WTC11 (cell line): Measurements from ENCODE around the gene MAMSTR. TPM values are rescaled to one million over a fixed set of nuclear protein-coding genes. Genes with fewer than 3 reads are reported as not detected.

Source experiments
- ATAC-seq: fragments of 200-7000 bp; cut with Tn5 transposase; 2 replicates; pipeline ENCODE4 v1.10.0; 2021; ENCODE audit warnings: mild to moderate bottlenecking, moderate library complexity
- CTCF ChIA-PET: fragments of 300-600 bp; sonication (Branson Sonifier 250); formaldehyde crosslinking; loops from one replicate; lab custom pipeline; 2021; ENCODE audit warnings: antibody characterized with exemption; lab: Charles Lee
- POLR2A ChIA-PET: fragments of 350-600 bp; sonication (Branson Sonifier 250); formaldehyde crosslinking; loops from one replicate; lab custom pipeline; 2021; ENCODE audit warnings: antibody characterized with exemption; lab: Charles Lee
- DNase-seq: peaks from one replicate; pipeline ENCODE4 v3.0.0; 2021; ENCODE audit warnings: low spot score
- H3K27ac Mint-ChIP-seq: 2 replicates; pipeline ENCODE4 v1.8.0; 2021; ENCODE audit warnings: mixed read lengths
- H3K27me3 Mint-ChIP-seq: 2 replicates; pipeline ENCODE4 v1.8.0; 2021; ENCODE audit warnings: low read depth, mild to moderate bottlenecking, moderate library complexity, mixed read lengths
- H3K36me3 Mint-ChIP-seq: 2 replicates; pipeline ENCODE4 v1.8.0; 2021; ENCODE audit warnings: mixed read lengths
- H3K4me1 Mint-ChIP-seq: 2 replicates; pipeline ENCODE4 v1.8.0; 2022; ENCODE audit warnings: mixed read lengths
- H3K4me3 Mint-ChIP-seq: 2 replicates; pipeline ENCODE4 v1.8.0; 2021; ENCODE audit warnings: mild to moderate bottlenecking, moderate library complexity, mixed read lengths
- H3K9me3 Mint-ChIP-seq: 2 replicates; pipeline ENCODE4 v1.8.0; 2021; ENCODE audit warnings: mixed read lengths
- ATF1 ChIP-seq: sonication (generic); formaldehyde crosslinking; IDR thresholded peaks from 2 replicates; pipeline ENCODE4 v1.8.1; 2023; ENCODE audit warnings: mild to moderate bottlenecking, moderate library complexity, missing genetic modification reagents
- EMX1 ChIP-seq: fragments of 250-450 bp; sonication (Bioruptor Pico); IDR thresholded peaks from 2 replicates; pipeline ENCODE4 v1.8.0; 2021; ENCODE audit warnings: mild to moderate bottlenecking
- ETV6 ChIP-seq: sonication (generic); formaldehyde crosslinking; IDR thresholded peaks from 2 replicates; pipeline ENCODE4 v1.8.1; 2022; ENCODE audit warnings: mild to moderate bottlenecking, missing genetic modification reagents
- FOXP1 ChIP-seq: sonication (generic); formaldehyde crosslinking; IDR thresholded peaks from 2 replicates; pipeline ENCODE4 v1.8.0; 2022; ENCODE audit warnings: missing genetic modification reagents, mild to moderate bottlenecking, moderate library complexity, borderline replicate concordance
- GTF2I ChIP-seq: fragments of 250-450 bp; sonication (Bioruptor Pico); conservative IDR thresholded peaks from 2 replicates; pipeline ENCODE4 v1.4.0; 2021; ENCODE audit warnings: mild to moderate bottlenecking
- JAZF1 ChIP-seq: fragments of 250-450 bp; sonication (Bioruptor Pico); IDR thresholded peaks from 2 replicates; pipeline ENCODE4 v1.9.0; 2021; ENCODE audit warnings: moderate library complexity, mild to moderate bottlenecking, inconsistent platforms
- JUN ChIP-seq: sonication (generic); formaldehyde crosslinking; IDR thresholded peaks from 2 replicates; pipeline ENCODE4 v1.8.0; 2023; ENCODE audit warnings: mild to moderate bottlenecking, missing genetic modification reagents
- KAT7 ChIP-seq: sonication (generic); formaldehyde crosslinking; IDR thresholded peaks from 2 replicates; pipeline ENCODE4 v1.8.1; 2023; ENCODE audit warnings: missing genetic modification reagents, mild to moderate bottlenecking, borderline replicate concordance
- MXD4 ChIP-seq: fragments of 250-450 bp; sonication (Bioruptor Pico); IDR thresholded peaks from 2 replicates; pipeline ENCODE4 v1.8.0; 2021; ENCODE audit warnings: mild to moderate bottlenecking, moderate library complexity, borderline replicate concordance
- NFATC4 ChIP-seq: fragments of 250-450 bp; sonication (Bioruptor Pico); IDR thresholded peaks from 2 replicates; pipeline ENCODE4 v1.9.0; 2021; ENCODE audit warnings: mild to moderate bottlenecking
- NR2C2 ChIP-seq: sonication (generic); formaldehyde crosslinking; IDR thresholded peaks from 2 replicates; pipeline ENCODE4 v1.8.0; 2022; ENCODE audit warnings: mild to moderate bottlenecking, missing genetic modification reagents
- PRRX2 ChIP-seq: fragments of 250-450 bp; sonication (Bioruptor Pico); IDR thresholded peaks from 2 replicates; pipeline ENCODE4 v1.8.0; 2021; ENCODE audit warnings: mild to moderate bottlenecking
- SOX15 ChIP-seq: fragments of 250-450 bp; sonication (Bioruptor Pico); IDR thresholded peaks from 2 replicates; pipeline ENCODE4 v1.9.0; 2021; ENCODE audit warnings: mild to moderate bottlenecking
- SP1 ChIP-seq: sonication (generic); formaldehyde crosslinking; conservative IDR thresholded peaks from 2 replicates; pipeline ENCODE4 v1.8.1; 2022; ENCODE audit warnings: missing genetic modification reagents
- TCF7 ChIP-seq: sonication (generic); formaldehyde crosslinking; IDR thresholded peaks from 2 replicates; pipeline ENCODE4 v1.8.0; 2022; ENCODE audit warnings: mild to moderate bottlenecking, low read depth, missing genetic modification reagents, moderate library complexity
- ZNF138 ChIP-seq: sonication (generic); formaldehyde crosslinking; conservative IDR thresholded peaks from 2 replicates; pipeline ENCODE4 v1.8.1; 2022; ENCODE audit warnings: mild to moderate bottlenecking, moderate library complexity, missing genetic modification reagents
- ZNF232 ChIP-seq: sonication (generic); formaldehyde crosslinking; IDR thresholded peaks from 2 replicates; pipeline ENCODE4 v1.8.0; 2022; ENCODE audit warnings: mild to moderate bottlenecking, missing genetic modification reagents
- ZNF263 ChIP-seq: sonication (generic); formaldehyde crosslinking; IDR thresholded peaks from 2 replicates; pipeline ENCODE4 v1.8.1; 2022; ENCODE audit warnings: low read depth, mild to moderate bottlenecking, moderate library complexity, missing genetic modification reagents
- ZNF671 ChIP-seq: fragments of 250-450 bp; sonication (Bioruptor Pico); IDR thresholded peaks from 2 replicates; pipeline ENCODE4 v1.8.0; 2021; ENCODE audit warnings: mild to moderate bottlenecking
- total RNA-seq: library from RNA; stranded (reverse); gene quantifications from 3 replicates; pipeline ENCODE4 v1.2.3, GENCODE V29; 2021
- TF ChIP-seq, protein P1 (sequence below): sonication (generic); formaldehyde crosslinking; IDR thresholded peaks from 2 replicates; pipeline ENCODE4 v1.8.1; 2023; ENCODE audit warnings: mild to moderate bottlenecking, missing genetic modification reagents
- TF ChIP-seq, protein P2 (sequence below): fragments of 250-450 bp; sonication (Bioruptor Pico); IDR thresholded peaks from 2 replicates; pipeline ENCODE4 v1.9.0; 2021; ENCODE audit warnings: mild to moderate bottlenecking
- TF ChIP-seq, protein P3 (sequence below): sonication (generic); formaldehyde crosslinking; IDR thresholded peaks from 2 replicates; pipeline ENCODE4 v1.8.1; 2022; ENCODE audit warnings: mild to moderate bottlenecking, missing genetic modification reagents, moderate library complexity, borderline replicate concordance
- TF ChIP-seq, protein P4 (sequence below): sonication (generic); formaldehyde crosslinking; IDR thresholded peaks from 2 replicates; pipeline ENCODE4 v1.8.0; 2022; ENCODE audit warnings: mild to moderate bottlenecking, missing genetic modification reagents
- TF ChIP-seq, protein P5 (sequence below): fragments of 250-450 bp; sonication (Bioruptor Pico); IDR thresholded peaks from 2 replicates; pipeline ENCODE4 v2.1.2; 2022; ENCODE audit warnings: mild to moderate bottlenecking, moderate library complexity
- TF ChIP-seq, protein P6 (sequence below): sonication (generic); formaldehyde crosslinking; IDR thresholded peaks from 2 replicates; pipeline ENCODE4 v1.8.0; 2023; ENCODE audit warnings: missing genetic modification reagents
- TF ChIP-seq, protein P7 (sequence below): fragments of 250-450 bp; sonication (Bioruptor Pico); IDR thresholded peaks from 2 replicates; pipeline ENCODE4 v1.9.0; 2021; ENCODE audit warnings: mild to moderate bottlenecking, borderline replicate concordance
- TF ChIP-seq, protein P8 (sequence below): sonication (generic); formaldehyde crosslinking; conservative IDR thresholded peaks from 2 replicates; pipeline ENCODE4 v1.8.1; 2022; ENCODE audit warnings: mild to moderate bottlenecking, missing genetic modification reagents

Gene MAMSTR
- total RNA-seq, 1 experiment from 2014 or later: 1.4 TPM

DNA sequence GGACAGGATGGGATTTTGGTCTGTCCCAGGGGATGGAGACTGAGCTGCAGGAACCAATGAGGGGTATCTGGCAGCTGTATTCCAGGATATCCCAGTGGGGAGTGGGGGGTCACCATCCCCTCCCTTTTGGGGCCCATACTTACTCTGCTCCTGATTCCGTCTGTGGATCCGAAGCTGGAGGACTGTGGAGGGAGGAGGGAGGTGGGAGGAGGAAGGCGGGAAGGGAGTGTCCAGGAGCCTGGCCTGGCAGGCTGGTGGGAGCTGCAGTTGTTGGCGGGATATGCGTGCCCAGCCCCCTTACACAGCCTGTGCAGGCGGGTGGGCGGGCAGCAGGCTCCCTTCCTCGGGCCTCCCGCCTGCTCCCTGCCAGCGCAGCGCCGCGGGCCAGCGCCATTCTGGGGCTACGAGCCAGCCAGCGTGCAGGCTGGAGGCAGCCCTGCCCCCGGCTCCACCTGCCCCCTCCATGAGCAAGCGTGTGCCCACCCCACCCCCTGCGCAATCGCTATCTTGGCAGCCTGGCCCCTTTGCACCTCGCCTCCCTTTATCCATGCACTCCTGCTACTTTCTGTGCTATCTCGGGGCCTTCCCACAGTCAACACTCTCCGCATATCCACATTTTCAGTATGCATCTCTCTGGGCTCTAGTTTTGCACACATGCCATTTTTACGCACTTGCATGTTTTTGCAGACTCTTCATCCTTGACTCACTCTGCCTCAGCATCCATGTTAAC, 2.8 kb downstream of the MAMSTR start:
- CTCF ChIA-PET: interaction anchor here (0.7 to 4.7 kb wide), 10 partner anchors 8 to 128 kb away, joined by 3 to 31 read pairs (median 3); partner anchors contain the start of gene CA11
- H3K36me3 Mint-ChIP-seq: peaks cover 7% of the 10 kb centered on the region; the same call in 1 of the 2 replicates
- DNase-seq (peak; percentile 43), ATAC-seq (no peak)
- no peak overlapping the region for H3K27ac Mint-ChIP-seq
- peaks cover 44% of the 10 kb centered on the region for H3K4me1 Mint-ChIP-seq
- H3K27me3 Mint-ChIP-seq: peaks cover 3% of the 10 kb centered on the region; the same call in 1 of the 2 replicates
- POLR2A ChIA-PET: interaction anchor here (1.0 to 1.5 kb wide), 4 partner anchors 8 to 93 kb away, joined by 3 to 6 read pairs (median 4); partner anchors contain the start of gene FUT2
- H3K9me3 Mint-ChIP-seq: no peaks in the 10 kb centered on the region
- peak overlapping the region; percentile 60 for H3K4me3 Mint-ChIP-seq
- TF ChIP-seq ATF1 (CRISPR knock-in tag) (no peak), ZNF263 (peak; percentile 96), ZNF671 (CRISPR knock-in tag) (no peak), FOXP1 (CRISPR knock-in tag) (0 out of 2 replicates have a peak, but pooled peaks have one; percentile 43), SOX15 (CRISPR knock-in tag) (no peak), NR2C2 (CRISPR knock-in tag) (no peak), NFATC4 (CRISPR knock-in tag) (no peak), MXD4 (no peak), JUN (CRISPR knock-in tag) (no peak), KAT7 (CRISPR knock-in tag) (no peak), ETV6 (no peak), JAZF1 (CRISPR knock-in tag) (no peak), TCF7 (CRISPR knock-in tag) (no peak), GTF2I (CRISPR knock-in tag) (no peak), ZNF232 (CRISPR knock-in tag) (no peak), SP1 (CRISPR knock-in tag) (0 out of 2 replicates have a peak, but pooled peaks have one; percentile 34), ZNF138 (CRISPR knock-in tag) (0 out of 2 replicates have a peak, but pooled peaks have one; percentile 25), PRRX2 (CRISPR knock-in tag) (no peak), EMX1 (no peak)
- TF ChIP-seq, protein P1, sequence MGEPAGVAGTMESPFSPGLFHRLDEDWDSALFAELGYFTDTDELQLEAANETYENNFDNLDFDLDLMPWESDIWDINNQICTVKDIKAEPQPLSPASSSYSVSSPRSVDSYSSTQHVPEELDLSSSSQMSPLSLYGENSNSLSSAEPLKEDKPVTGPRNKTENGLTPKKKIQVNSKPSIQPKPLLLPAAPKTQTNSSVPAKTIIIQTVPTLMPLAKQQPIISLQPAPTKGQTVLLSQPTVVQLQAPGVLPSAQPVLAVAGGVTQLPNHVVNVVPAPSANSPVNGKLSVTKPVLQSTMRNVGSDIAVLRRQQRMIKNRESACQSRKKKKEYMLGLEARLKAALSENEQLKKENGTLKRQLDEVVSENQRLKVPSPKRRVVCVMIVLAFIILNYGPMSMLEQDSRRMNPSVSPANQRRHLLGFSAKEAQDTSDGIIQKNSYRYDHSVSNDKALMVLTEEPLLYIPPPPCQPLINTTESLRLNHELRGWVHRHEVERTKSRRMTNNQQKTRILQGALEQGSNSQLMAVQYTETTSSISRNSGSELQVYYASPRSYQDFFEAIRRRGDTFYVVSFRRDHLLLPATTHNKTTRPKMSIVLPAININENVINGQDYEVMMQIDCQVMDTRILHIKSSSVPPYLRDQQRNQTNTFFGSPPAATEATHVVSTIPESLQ (CRISPR knock-in tag): no peak
- TF ChIP-seq, protein P2, sequence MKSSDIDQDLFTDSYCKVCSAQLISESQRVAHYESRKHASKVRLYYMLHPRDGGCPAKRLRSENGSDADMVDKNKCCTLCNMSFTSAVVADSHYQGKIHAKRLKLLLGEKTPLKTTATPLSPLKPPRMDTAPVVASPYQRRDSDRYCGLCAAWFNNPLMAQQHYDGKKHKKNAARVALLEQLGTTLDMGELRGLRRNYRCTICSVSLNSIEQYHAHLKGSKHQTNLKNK: no peak
- TF ChIP-seq, protein P3, sequence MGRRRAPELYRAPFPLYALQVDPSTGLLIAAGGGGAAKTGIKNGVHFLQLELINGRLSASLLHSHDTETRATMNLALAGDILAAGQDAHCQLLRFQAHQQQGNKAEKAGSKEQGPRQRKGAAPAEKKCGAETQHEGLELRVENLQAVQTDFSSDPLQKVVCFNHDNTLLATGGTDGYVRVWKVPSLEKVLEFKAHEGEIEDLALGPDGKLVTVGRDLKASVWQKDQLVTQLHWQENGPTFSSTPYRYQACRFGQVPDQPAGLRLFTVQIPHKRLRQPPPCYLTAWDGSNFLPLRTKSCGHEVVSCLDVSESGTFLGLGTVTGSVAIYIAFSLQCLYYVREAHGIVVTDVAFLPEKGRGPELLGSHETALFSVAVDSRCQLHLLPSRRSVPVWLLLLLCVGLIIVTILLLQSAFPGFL (CRISPR knock-in tag): no peak
- TF ChIP-seq, protein P4, sequence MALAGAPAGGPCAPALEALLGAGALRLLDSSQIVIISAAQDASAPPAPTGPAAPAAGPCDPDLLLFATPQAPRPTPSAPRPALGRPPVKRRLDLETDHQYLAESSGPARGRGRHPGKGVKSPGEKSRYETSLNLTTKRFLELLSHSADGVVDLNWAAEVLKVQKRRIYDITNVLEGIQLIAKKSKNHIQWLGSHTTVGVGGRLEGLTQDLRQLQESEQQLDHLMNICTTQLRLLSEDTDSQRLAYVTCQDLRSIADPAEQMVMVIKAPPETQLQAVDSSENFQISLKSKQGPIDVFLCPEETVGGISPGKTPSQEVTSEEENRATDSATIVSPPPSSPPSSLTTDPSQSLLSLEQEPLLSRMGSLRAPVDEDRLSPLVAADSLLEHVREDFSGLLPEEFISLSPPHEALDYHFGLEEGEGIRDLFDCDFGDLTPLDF: no peak
- TF ChIP-seq, protein P5, sequence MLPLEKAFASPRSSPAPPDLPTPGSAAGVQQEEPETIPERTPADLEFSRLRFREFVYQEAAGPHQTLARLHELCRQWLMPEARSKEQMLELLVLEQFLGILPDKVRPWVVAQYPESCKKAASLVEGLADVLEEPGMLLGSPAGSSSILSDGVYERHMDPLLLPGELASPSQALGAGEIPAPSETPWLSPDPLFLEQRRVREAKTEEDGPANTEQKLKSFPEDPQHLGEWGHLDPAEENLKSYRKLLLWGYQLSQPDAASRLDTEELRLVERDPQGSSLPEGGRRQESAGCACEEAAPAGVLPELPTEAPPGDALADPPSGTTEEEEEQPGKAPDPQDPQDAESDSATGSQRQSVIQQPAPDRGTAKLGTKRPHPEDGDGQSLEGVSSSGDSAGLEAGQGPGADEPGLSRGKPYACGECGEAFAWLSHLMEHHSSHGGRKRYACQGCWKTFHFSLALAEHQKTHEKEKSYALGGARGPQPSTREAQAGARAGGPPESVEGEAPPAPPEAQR (CRISPR knock-in tag): no peak
- TF ChIP-seq, protein P6, sequence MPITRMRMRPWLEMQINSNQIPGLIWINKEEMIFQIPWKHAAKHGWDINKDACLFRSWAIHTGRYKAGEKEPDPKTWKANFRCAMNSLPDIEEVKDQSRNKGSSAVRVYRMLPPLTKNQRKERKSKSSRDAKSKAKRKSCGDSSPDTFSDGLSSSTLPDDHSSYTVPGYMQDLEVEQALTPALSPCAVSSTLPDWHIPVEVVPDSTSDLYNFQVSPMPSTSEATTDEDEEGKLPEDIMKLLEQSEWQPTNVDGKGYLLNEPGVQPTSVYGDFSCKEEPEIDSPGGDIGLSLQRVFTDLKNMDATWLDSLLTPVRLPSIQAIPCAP (CRISPR knock-in tag): no peak
- TF ChIP-seq, protein P7, sequence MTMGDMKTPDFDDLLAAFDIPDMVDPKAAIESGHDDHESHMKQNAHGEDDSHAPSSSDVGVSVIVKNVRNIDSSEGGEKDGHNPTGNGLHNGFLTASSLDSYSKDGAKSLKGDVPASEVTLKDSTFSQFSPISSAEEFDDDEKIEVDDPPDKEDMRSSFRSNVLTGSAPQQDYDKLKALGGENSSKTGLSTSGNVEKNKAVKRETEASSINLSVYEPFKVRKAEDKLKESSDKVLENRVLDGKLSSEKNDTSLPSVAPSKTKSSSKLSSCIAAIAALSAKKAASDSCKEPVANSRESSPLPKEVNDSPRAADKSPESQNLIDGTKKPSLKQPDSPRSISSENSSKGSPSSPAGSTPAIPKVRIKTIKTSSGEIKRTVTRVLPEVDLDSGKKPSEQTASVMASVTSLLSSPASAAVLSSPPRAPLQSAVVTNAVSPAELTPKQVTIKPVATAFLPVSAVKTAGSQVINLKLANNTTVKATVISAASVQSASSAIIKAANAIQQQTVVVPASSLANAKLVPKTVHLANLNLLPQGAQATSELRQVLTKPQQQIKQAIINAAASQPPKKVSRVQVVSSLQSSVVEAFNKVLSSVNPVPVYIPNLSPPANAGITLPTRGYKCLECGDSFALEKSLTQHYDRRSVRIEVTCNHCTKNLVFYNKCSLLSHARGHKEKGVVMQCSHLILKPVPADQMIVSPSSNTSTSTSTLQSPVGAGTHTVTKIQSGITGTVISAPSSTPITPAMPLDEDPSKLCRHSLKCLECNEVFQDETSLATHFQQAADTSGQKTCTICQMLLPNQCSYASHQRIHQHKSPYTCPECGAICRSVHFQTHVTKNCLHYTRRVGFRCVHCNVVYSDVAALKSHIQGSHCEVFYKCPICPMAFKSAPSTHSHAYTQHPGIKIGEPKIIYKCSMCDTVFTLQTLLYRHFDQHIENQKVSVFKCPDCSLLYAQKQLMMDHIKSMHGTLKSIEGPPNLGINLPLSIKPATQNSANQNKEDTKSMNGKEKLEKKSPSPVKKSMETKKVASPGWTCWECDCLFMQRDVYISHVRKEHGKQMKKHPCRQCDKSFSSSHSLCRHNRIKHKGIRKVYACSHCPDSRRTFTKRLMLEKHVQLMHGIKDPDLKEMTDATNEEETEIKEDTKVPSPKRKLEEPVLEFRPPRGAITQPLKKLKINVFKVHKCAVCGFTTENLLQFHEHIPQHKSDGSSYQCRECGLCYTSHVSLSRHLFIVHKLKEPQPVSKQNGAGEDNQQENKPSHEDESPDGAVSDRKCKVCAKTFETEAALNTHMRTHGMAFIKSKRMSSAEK (CRISPR knock-in tag): no peak
- TF ChIP-seq, protein P8, sequence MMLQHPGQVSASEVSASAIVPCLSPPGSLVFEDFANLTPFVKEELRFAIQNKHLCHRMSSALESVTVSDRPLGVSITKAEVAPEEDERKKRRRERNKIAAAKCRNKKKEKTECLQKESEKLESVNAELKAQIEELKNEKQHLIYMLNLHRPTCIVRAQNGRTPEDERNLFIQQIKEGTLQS: no peak
